ENCODE results near the gene SEMA5A.

Gene SEMA5A

DNA sequence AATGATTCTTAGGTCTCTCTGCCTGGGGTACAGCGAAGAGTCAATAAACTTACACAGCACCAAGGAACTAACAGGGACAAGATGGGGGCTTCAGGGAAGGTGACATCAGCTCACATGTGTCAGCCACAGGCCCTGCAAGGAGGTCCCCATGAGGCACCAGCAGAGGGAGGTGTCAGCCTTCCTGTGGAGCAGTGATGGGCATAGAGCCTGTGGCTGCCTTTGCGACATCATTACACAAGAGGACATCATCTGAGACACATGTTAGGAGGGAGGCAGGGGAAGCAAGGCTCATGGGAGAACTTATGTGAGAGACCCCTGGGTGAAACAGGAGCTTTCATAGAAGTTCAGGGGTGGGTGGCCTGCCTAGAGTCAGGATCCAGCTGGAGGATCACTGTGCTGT, 389.6 kb downstream of the SEMA5A start:
- peak in 1 of 2 donors; percentile 3 for DNase-seq

DNA sequence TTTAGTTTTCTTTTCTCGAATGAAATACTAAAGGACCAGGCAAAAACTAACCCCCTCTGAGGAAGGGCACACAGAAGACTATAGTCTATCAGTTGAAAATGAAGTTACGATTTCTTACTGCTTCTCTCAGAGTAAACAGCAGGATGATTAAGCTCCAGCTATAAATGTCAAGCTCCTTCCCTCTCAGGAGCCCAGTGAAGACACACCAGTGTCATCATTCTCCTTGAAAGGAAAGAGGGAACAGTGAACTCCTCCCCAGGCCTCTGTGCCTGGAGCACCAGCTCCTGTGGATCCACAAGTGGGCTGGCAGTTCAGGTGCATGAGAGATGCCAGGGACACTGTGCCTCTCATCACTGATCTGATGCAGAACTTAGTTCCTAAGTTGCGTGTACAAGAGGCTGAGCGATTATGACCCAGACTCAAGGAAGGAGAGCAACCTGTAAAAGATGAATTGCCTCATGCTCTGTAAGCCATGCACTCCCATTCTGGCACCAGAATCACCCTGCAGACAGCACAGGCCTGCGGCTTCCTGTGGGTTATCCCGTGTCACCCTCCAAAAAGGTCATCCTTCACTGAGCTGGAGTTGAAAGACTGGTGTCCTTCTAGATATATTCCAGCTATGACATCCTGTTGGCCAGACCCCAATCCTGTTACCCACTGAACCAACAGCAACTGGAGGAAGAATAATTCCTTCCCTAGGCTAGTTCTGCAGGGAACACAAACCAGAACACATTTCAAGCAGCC, 394.0 kb downstream of the SEMA5A start:
- DNase-seq: no peak

- no peak for DNase-seq
These were observed 395.9 kb downstream of the SEMA5A start for GRCh38 chr5:9149988-9150387.

DNA sequence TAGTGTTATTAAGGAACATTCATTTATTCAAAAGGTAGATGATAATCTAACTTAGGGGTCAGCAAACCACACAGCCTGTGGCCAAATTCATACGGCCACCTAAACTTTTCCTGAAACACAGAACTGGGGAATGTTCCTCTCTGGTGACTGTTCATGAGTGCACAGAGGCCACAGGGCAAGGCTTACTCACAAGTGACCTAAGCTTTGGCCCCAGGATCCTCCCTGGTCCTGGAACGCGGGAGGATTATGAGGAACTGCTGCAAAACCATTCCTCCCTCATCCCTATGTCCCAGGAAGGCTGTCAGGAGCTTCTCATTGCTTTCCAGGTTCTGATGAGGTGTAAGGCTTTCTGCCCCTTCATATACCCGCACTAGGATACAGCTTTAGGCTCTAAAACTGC, 397.6 kb downstream of the SEMA5A start:
- no peak for DNase-seq

DNA sequence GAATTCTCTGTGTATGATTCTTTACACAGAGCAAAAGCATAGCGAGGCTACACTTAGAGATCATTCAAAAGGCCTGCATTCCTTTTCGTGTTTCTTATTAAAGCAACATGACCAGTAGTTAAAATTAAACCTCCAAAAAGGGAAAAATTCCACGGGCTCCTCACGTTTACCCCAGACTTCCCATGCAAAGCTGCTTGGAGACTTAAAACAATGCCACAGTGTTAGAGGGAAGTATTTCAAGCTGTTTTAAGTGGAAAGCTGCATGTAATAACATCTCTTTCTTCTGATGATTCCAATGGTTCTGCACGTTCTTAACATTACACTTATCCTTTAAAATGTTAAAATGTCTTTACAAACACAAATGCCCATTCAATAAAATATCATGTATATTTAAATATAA, 405.2 kb downstream of the SEMA5A start:
- no peak for DNase-seq

DNA sequence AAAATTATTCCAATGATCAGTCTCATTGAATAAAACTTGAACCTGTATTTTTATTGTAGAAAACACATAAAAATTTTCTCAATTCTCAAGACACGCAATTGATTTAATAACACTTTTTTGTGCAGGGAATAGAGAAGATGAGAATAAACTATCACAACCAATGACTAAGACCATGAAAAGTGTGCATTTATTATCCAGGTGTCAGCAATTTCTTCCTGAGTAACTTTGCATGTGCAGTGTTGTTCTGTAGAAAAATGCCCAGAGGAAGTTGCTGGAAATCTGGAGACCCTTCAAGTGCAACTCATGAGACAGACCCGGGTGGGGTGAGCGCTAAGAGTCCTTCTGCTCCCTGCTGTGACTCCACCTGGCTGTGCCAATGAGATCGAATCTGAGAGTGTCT, 405.7 kb downstream of the SEMA5A start:
- no peak for DNase-seq

DNA sequence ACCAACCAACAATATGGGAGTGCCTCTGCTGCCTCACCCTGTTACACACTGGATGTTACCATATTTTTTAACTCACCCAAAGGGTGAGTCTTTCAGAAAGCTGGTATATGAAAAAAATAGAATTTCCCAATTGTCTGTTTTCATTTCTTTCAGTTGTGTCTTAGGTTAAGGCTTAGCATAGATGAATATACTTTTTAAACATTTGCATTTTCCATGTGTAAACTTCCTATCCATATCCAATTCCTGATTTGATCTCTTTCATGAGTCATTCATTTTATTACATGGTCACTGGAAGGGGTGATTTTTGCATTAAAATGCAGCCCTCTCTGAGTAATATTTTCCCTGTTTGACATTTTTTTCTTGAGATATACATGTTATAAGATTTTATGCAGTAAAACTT, 406.5 kb downstream of the SEMA5A start:
- no peak for DNase-seq

GRCh38 chr5:9128136-9128535, 417.7 kb downstream of the SEMA5A start:
- no peak for DNase-seq

- DNase-seq: no peak
These were observed 419.4 kb downstream of the SEMA5A start for GRCh38 chr5:9126490-9126889.

DNA sequence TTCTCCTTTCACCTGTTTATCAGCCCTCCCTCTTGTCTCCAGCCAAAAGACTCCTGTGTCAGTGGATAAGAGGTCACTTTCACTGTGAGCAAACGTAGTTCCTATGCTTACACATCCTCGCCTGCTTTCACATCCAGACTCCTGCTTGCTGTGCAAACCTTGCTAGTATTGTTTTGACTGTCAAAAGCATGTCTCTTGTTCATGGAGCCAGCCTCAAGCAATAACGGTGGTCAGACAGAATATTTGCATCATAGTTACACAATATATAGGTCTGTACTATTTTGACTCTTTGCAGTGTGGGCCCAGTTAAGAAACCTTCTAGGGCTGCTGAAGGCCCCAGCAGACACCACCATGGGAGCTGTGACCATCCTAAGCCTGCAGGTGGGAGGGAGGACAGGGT, 420.0 kb downstream of the SEMA5A start:
- DNase-seq: no peak

GRCh38 chr5:9124838-9125237, 421.0 kb downstream of the SEMA5A start:
- DNase-seq: no peak

GRCh38 chr5:9124071-9124470, 421.8 kb downstream of the SEMA5A start:
- DNase-seq: no peak

DNA sequence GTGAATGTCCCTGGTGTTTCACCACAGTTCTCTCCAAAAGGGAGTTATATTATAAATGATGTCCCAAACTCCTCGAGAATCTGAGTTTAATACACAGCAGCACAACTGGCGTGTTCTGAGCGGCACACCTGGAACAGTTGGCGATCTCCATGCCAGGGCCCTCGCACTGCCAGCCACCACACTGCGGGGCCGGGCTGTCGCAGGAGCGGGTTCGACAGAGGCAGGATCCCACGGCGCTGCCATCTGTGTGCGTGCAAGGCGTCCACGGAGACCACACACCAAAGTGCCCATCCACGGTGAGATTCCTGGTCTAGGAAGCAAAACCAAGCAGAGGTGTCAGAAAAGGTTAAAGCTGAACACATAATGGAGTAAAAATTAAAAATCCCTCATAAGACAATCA, 423.3 kb downstream of the SEMA5A start:
- no peak for DNase-seq

GRCh38 chr5:9121597-9121996, 424.3 kb downstream of the SEMA5A start:
- DNase-seq: no peak

- no peak for DNase-seq
These were observed 427.0 kb downstream of the SEMA5A start for GRCh38 chr5:9118852-9119251.

GRCh38 chr5:9115093-9115492, 430.8 kb downstream of the SEMA5A start:
- no peak for DNase-seq

GRCh38 chr5:9112520-9113291, 433.2 kb downstream of the SEMA5A start:
- no peak for DNase-seq

DNA sequence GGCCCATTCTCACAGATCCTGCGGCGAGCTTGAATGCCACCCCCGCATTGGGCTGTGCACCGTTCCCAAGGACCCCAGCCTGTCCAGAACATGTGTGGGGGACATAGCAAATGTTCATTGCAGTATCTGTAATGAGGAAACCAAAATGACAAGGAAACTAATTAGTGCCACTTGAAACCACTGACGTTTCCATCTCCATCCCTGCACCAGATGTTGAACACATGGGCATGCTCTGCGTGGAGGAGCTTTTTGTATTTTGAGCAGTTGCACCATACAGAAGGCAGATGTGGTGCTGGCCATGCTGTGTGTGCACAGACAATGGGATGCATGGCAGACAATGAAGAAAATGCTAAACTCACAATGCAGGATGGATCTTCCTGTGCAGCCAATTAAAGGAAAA, 437.7 kb downstream of the SEMA5A start:
- DNase-seq: no peak

GRCh38 chr5:9105851-9106250, 440.0 kb downstream of the SEMA5A start:
- DNase-seq: no peak

- no peak for DNase-seq
These were observed 441.1 kb downstream of the SEMA5A start for GRCh38 chr5:9104571-9105339.

DNA sequence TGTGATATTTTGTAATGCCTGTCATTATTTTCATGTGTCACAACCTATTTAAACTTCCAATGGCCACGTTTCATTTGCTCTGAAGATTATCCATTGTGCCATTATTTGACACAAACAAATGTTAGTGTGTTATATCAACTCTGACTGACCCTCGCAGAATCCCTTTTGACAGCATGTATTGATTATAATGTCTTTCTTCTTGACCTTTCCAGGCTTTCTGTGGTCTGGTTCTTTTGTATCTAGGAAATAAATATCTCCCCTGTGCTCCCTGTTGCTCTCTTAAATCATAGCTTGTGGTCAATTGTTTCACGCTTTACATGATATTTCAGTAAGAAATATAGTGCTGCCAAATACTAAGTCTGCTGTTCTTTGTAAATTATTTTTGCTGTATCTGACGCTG, 442.6 kb downstream of the SEMA5A start:
- DNase-seq: no peak

DNA sequence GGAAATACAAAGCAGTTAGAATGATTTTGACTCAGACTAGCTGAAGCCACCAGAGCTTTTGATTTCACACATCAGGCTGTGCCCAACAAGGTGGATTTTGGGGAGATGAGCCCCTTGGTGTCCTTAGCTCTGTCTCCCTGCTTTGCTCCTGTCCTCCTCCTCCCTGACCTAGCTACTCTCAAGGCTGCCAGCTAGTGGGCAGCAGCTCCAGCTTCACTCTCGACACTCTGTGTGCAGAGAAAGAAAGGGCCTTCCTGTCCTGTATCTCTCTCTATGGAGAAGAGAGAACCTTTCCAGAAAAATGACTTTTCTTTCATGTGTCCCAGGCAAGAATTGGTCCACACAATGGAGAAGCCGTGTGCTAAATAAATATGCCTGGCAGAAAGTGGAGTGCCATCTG, 446.2 kb downstream of the SEMA5A start:
- no peak for DNase-seq

DNA sequence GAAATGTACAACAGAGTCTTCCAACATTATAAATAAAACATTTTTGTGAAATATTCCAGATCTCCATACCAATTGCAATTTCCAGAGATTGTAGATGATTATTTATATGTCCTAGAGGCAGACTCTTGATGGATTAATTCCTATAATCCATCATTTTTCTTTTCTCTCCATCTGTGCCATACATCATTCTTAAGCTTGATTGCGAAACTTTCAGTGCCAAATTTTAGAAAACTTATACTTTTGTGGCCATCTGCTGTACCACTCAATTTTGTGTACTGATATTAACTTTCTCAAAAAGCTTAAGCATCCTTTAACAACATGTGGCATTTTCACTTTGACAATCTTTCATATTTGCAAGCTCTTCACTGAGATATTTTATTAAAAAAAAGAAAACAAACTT, 446.9 kb downstream of the SEMA5A start:
- no peak for DNase-seq

DNA sequence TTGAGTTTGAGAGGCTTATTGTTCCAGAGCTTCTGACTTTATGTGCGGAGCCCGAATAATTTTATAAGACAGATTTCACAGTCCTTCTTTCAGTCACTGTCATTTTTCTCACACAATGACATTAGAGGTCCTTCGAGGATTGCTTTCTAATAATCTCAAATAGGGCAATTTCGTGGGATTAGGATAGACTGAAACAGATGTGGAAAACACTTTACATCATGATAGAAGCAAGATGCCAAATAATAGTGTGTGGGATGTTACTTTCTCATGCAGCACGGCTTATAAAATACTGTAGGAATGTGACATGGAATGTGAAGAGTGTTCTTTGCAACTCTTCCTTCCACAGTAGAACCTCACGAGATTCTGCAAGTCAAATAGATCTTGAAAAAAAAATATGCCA, 451.3 kb downstream of the SEMA5A start:
- DNase-seq: no peak

Data from stimulated activated CD4-positive, alpha-beta T cell treated with anti-CD3 and anti-CD28 coated beads, Interleukin-2, amount 100 ng/mL, for 24 hours (primary cell).